ENCODE data around the gene AJM1. TPM values are rescaled to one million over a fixed set of nuclear protein-coding genes. Genes with fewer than 3 reads are reported as not detected.

The AJM1 gene
- total RNA-seq, 1 experiment from 2014 or later = 1.8 TPM

- Mint-ChIP-seq H3K36me3 (ENCODE audit: insufficient read depth in 1 of 3, low read depth in 3 of 3) (peaks cover 0 to 3% (median 0%) of the 10 kb centered on the region in 3 experiments; a peak in 3 of 7 replicates), H3K9me3 (no peaks in the 10 kb centered on the region), H3K27ac (no peak overlapping the region), H3K4me3 (peak overlapping the region in 1 of 2 experiments; percentile 36; a peak in 2 of 5 replicates), H3K27me3 (ENCODE audit: low read depth) (peaks cover 6% of the 10 kb centered on the region; the same call in 1 of the 2 replicates), H3K4me1 (peaks cover 16 to 27% of the 10 kb centered on the region in 2 experiments)
- H2AK5ac ChIP-seq (ENCODE audit: insufficient read length, low read length) = no peak overlapping the region
- H3K79me2 ChIP-seq (ENCODE audit: insufficient read depth, low read length) = no peaks in the 10 kb centered on the region
- peaks cover 8% of the 10 kb centered on the region for H3K23me2 ChIP-seq (ENCODE audit: insufficient read length, low read depth, low read length, poor library complexity, severe bottlenecking)
- no peak overlapping the region for H3K27ac ChIP-seq (ENCODE audit: insufficient read length, low read depth, low read length)
- no peak overlapping the region for H2BK12ac ChIP-seq (ENCODE audit: insufficient read length, low read depth, low read length)
- no peak overlapping the region for H3T11ph ChIP-seq (ENCODE audit: low read length)
- no peaks in the 10 kb centered on the region for H3K9me3 ChIP-seq (ENCODE audit: control insufficient read depth, low read depth, low read length)
- H3K27me3 ChIP-seq (ENCODE audit: insufficient read depth, low read length) = no peaks in the 10 kb centered on the region
- no peak overlapping the region for H3K23ac ChIP-seq (ENCODE audit: insufficient read length, low read depth, low read length)
- no peak overlapping the region for H3K4me2 ChIP-seq (ENCODE audit: insufficient read depth, insufficient read length, low read length)
- H4K8ac ChIP-seq (replicated peaks; ENCODE audit: insufficient read length, low read depth, low read length) = no peak overlapping the region
- H3K4me1 ChIP-seq (ENCODE audit: insufficient read depth, low read length) = peaks cover 2% of the 10 kb centered on the region; the same call in 1 of the 2 replicates
- no peaks in the 10 kb centered on the region for H3K79me1 ChIP-seq (ENCODE audit: insufficient read depth, low read depth, low read length, poor library complexity, severe bottlenecking)
- DNase-seq = no peak
- H3K14ac ChIP-seq (ENCODE audit: insufficient read depth, low read length) = no peak overlapping the region
- H2BK15ac ChIP-seq (ENCODE audit: low read depth, low read length) = no peak overlapping the region
- H4K5ac ChIP-seq (ENCODE audit: insufficient read length, low read depth, low read length) = no peak overlapping the region
- H2BK5ac ChIP-seq (ENCODE audit: insufficient read length, low read length) = no peak overlapping the region
- no peak overlapping the region for H2BK120ac ChIP-seq (ENCODE audit: low read depth, low read length, poor library complexity, severe bottlenecking)
- H4K91ac ChIP-seq (ENCODE audit: insufficient read length, low read depth, low read length) = no peak overlapping the region
- H2AFZ ChIP-seq (ENCODE audit: low read length) = no peak overlapping the region
- no peak for TF ChIP-seq CTCF (conservative IDR thresholded peaks at IDR 0.05)
- no peak overlapping the region for H3K4ac ChIP-seq (ENCODE audit: low read depth, low read length)
- H4K20me1 ChIP-seq (ENCODE audit: control insufficient read depth, insufficient read depth, insufficient read length) = no peaks in the 10 kb centered on the region
- no CpG with 5 or more reads among the region's 88 CpGs for WGBS (ENCODE audit: extremely low coverage, insufficient read length, low lambda C conversion rate)
- H3K56ac ChIP-seq (ENCODE audit: insufficient read length, low read depth, low read length) = no peak overlapping the region
- H2BK20ac ChIP-seq (ENCODE audit: low read depth, low read length, poor library complexity, severe bottlenecking) = no peak overlapping the region
- no peak overlapping the region for H3K18ac ChIP-seq (ENCODE audit: insufficient read length, low read depth, low read length)
- H3K9ac ChIP-seq (ENCODE audit: extremely low read depth, insufficient read length, low read length) = no peak overlapping the region
These were observed 2.6 kb downstream of the AJM1 start for GRCh38 chr9:136844761-136845464.
